ENCODE results near the gene TSEN2.
"Not testable (repeated sequence)": the region's sequence is repeated elsewhere in the genome, so short reads cannot be mapped to it uniquely, and the experiment has no call there.

TSEN2 gene

GRCh38 chr3:12473511-12473910 lies 10.8 kb upstream of the TSEN2 start:
- no peak for TF ChIP-seq ZNF274 (IDR thresholded peaks at IDR 0.05; ENCODE audit: low read depth, low read length)
- H3K4me3 ChIP-seq (ENCODE audit: low read length): no peak overlapping the region

- no peak for TF ChIP-seq ZNF274 (IDR thresholded peaks at IDR 0.05; ENCODE audit: low read depth, low read length)
- no peak overlapping the region for H3K4me3 ChIP-seq (ENCODE audit: low read length)
Measured at GRCh38 chr3:12476238-12476897, 7.9 kb upstream of the TSEN2 start.

- no peak for TF ChIP-seq ZNF274 (IDR thresholded peaks at IDR 0.05; ENCODE audit: low read depth, low read length)
- H3K4me3 ChIP-seq (ENCODE audit: low read length): no peak overlapping the region
Measured at GRCh38 chr3:12477256-12477655, 7.0 kb upstream of the TSEN2 start.

GRCh38 chr3:12478326-12478725 lies 6.0 kb upstream of the TSEN2 start:
- no peak for TF ChIP-seq ZNF274 (IDR thresholded peaks at IDR 0.05; ENCODE audit: low read depth, low read length)

GRCh38 chr3:12479198-12479597 lies 5.1 kb upstream of the TSEN2 start:
- not testable (repeated sequence) for H3K4me3 ChIP-seq (ENCODE audit: low read length)

More at GRCh38 chr3:12478326-12478725, 6.0 kb upstream of the TSEN2 start:
- no peak overlapping the region for H3K4me3 ChIP-seq (ENCODE audit: low read length)

DNA sequence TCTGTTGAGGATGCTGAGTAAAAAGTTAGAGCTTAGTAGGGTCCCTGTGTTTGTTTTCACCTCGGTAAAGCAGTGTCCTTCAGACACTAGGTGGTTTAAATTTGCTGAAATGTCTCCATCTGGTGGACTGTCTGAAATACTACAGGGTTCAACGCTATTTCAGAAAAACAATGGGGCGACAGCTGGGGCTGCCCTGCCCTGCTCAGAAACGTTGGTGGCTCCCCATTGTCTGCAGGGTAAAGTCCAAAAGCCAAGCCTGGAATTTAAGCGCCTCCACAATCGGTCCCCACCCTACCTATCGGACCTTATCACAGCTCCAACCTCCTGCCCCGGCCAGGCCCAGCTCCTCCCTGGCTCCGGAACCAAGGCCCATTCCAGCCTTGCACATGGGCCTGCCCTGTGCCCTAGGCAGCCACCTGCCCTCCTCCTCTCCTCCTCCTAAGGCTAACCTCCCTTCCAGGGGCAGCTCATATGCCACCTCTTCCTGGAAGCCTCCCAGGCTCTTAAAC lies 4.3 kb upstream of the TSEN2 start:
- no peak for TF ChIP-seq ZNF274 (IDR thresholded peaks at IDR 0.05; ENCODE audit: low read depth, low read length)
- no peak overlapping the region for H3K4me3 ChIP-seq (ENCODE audit: low read length)

- no peak for TF ChIP-seq ZNF274 (IDR thresholded peaks at IDR 0.05; ENCODE audit: low read depth, low read length)
- peak overlapping the region; percentile 68; the same call in 1 of the 2 replicates for H3K4me3 ChIP-seq (ENCODE audit: low read length)
Measured at GRCh38 chr3:12483410-12483809, 870 bp upstream of the TSEN2 start.

DNA sequence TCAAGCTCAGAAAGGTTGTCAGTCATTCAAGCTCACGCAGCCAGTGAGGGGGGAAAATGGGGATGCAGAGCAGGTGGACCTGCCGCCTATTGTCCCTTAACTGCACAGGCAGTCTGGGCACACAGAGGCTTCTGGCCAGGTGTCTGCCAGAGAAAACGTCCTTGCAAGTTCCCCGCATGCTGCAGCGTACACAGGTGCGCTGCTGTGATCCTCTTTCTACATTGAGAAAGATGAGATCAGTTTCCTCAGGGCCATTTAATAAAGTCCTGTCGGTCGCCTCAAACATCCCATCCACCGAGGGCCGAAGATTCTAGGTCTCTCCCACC lies 445 bp upstream of the TSEN2 start:
- TF ChIP-seq ZNF274 (IDR thresholded peaks at IDR 0.05; ENCODE audit: low read depth, low read length): no peak
- peak overlapping the region; percentile 68; the same call in 1 of the 2 replicates for H3K4me3 ChIP-seq (ENCODE audit: low read length)

DNA sequence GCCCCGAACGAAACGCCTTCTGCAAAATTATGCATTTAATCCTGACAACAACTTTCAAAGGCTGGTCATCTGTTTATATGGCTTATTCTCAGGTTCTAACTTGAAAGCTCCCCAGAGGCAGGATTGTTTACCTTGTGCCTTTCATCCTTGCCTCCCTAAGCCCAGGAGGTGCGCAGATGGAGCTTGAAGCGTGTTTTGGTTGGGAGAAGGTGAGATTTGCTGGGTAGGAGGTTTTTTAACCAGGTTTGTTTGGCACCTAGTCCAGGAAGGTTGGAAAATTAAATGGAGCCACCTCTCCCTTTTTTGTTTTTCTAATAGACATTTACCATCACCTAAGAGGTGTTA lies 675 bp downstream of the TSEN2 start:
- H3K4me3 ChIP-seq (ENCODE audit: low read length): peak overlapping the region; percentile 79
- TF ChIP-seq ZNF274 (IDR thresholded peaks at IDR 0.05; ENCODE audit: low read depth, low read length): no peak

- H3K4me3 ChIP-seq (ENCODE audit: low read length): no peak overlapping the region; the same call in 1 of the 2 replicates
- no peak for TF ChIP-seq ZNF274 (IDR thresholded peaks at IDR 0.05; ENCODE audit: low read depth, low read length)
Measured at GRCh38 chr3:12486001-12486400, 1.7 kb downstream of the TSEN2 start.

GRCh38 chr3:12486916-12487315 lies 2.6 kb downstream of the TSEN2 start:
- no peak for TF ChIP-seq ZNF274 (IDR thresholded peaks at IDR 0.05; ENCODE audit: low read depth, low read length)
- no peak overlapping the region for H3K4me3 ChIP-seq (ENCODE audit: low read length)

GRCh38 chr3:12487336-12487735 lies 3.1 kb downstream of the TSEN2 start:
- H3K4me3 ChIP-seq (ENCODE audit: low read length): no peak overlapping the region
- no peak for TF ChIP-seq ZNF274 (IDR thresholded peaks at IDR 0.05; ENCODE audit: low read depth, low read length)

GRCh38 chr3:12487786-12488185 lies 3.5 kb downstream of the TSEN2 start:
- no peak for TF ChIP-seq ZNF274 (IDR thresholded peaks at IDR 0.05; ENCODE audit: low read depth, low read length)
- H3K4me3 ChIP-seq (ENCODE audit: low read length): no peak overlapping the region

GRCh38 chr3:12489368-12489767 lies 5.1 kb downstream of the TSEN2 start:
- TF ChIP-seq ZNF274 (IDR thresholded peaks at IDR 0.05; ENCODE audit: low read depth, low read length): no peak
- H3K4me3 ChIP-seq (ENCODE audit: low read length): no peak overlapping the region

- TF ChIP-seq ZNF274 (IDR thresholded peaks at IDR 0.05; ENCODE audit: low read depth, low read length): no peak
- H3K4me3 ChIP-seq (ENCODE audit: low read length): no peak overlapping the region
Measured at GRCh38 chr3:12489832-12490231, 5.6 kb downstream of the TSEN2 start.

DNA sequence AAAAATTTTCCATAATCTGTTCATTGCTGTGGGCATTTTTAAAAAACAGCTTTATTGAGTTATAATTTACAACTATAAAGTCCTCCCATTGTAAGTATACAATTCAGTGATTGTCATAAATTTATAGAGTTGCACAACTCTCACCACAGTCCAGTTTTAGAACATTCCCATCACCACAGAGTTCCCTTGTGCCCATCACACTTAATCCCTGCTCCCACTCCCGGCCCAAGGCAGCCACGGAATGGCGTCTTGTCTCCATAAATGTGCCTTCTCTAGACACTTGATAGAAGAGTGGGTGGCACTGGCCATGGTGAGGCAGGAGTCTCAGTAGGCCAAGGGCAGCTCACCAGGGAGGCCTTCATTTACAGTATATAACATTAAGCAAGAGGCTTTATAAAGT lies 6.3 kb downstream of the TSEN2 start:
- TF ChIP-seq ZNF274 (IDR thresholded peaks at IDR 0.05; ENCODE audit: low read depth, low read length): no peak
- H3K4me3 ChIP-seq (ENCODE audit: low read length): no peak overlapping the region

All from GM08714 (cell line).